GM18526 (cell line): Measurements from ENCODE around the gene GPR132.

Source experiments
- POLR2A ChIP-seq: IDR thresholded peaks from 3 replicates; pipeline ENCODE4 v1.6.1; 2011; ENCODE audit not compliant: insufficient read length; ENCODE audit errors: extremely low read depth

GPR132 gene

DNA sequence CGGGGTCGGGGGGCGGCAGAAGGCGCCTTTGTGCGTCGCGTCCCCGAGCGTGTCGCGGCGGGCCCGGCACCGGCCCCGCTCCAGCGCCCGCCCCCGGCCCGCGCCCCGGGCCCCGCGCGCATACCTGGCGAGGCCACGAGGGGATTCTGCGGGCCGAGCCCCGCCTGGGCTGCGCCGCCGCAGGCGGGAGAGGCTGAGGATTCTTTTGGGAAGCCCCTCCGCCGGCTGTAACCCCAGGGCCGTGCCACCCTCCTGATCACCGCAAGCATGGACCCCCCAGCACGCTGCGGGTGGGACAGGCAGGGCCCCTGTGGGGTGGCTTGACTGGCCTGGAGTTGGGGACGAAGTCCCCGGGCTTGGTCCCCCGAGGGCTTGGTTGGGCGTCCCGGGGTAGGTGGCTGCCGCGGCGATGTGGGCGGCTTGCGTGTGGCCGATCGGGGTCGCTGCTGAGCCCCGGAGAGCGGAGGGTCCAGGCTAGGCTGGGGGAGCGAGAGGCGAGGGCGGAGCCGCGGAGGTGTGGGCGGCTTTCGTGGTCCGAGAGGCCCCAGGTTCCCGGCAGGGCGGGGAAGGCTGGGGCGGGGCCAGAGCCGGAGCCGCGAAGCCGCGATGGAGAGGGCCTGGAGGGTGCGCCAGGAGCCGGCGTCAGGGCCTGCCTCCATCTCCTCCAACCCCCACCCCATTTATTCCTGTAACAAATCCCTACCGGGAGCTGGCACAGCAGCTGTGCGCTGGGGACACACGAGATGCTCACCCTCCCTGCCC is 28.4 kb upstream of the GPR132 start:
- TF ChIP-seq POLR2A: no peak

- TF ChIP-seq POLR2A: peak; percentile 40
Observed at GRCh38 chr14:105093038-105093430, 27.8 kb upstream of the GPR132 start.

GRCh38 chr14:105092171-105093037 is 27.2 kb upstream of the GPR132 start:
- no peak for TF ChIP-seq POLR2A

- no peak for TF ChIP-seq POLR2A
Observed at GRCh38 chr14:105091517-105092170, 26.4 kb upstream of the GPR132 start.

- no peak for TF ChIP-seq POLR2A
Observed at GRCh38 chr14:105091054-105091516, 25.9 kb upstream of the GPR132 start.

GRCh38 chr14:105090493-105091053 is 25.3 kb upstream of the GPR132 start:
- no peak for TF ChIP-seq POLR2A

DNA sequence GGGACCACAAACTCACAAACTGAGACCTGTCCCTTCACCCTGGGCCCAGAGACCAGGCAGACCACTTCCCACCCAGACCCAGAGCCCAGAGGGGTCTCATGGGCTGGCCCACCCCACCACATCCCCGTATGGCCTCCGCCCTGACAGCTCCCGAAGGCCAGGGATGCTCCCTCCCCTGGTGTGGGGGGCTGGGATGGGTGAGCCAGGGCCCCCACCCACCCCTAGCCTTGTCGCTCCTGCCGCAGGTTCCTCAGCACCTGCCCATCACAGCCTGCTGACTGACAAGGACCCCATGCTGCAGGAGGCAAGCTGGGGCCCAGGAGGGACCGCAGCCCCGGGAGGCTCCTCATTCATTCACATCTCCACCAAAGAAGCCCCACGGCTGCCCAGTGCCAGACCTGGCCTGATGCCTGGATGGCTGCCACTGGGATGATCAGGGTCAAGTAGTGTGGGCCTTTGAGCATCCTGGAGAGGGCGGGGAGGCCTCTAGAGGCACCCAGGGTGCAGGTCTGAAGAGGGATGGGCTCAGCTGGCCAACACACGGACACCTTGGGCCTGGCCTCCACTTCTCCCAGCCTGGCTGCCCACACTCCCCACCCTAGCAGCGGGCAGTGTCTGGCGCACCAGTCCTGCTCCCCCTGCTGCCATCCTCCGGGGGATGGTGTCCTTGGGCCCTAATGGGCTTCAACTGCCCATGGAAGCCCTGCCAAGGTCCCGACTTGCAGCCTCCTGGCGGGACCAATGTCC is 24.7 kb upstream of the GPR132 start:
- TF ChIP-seq POLR2A: no peak

DNA sequence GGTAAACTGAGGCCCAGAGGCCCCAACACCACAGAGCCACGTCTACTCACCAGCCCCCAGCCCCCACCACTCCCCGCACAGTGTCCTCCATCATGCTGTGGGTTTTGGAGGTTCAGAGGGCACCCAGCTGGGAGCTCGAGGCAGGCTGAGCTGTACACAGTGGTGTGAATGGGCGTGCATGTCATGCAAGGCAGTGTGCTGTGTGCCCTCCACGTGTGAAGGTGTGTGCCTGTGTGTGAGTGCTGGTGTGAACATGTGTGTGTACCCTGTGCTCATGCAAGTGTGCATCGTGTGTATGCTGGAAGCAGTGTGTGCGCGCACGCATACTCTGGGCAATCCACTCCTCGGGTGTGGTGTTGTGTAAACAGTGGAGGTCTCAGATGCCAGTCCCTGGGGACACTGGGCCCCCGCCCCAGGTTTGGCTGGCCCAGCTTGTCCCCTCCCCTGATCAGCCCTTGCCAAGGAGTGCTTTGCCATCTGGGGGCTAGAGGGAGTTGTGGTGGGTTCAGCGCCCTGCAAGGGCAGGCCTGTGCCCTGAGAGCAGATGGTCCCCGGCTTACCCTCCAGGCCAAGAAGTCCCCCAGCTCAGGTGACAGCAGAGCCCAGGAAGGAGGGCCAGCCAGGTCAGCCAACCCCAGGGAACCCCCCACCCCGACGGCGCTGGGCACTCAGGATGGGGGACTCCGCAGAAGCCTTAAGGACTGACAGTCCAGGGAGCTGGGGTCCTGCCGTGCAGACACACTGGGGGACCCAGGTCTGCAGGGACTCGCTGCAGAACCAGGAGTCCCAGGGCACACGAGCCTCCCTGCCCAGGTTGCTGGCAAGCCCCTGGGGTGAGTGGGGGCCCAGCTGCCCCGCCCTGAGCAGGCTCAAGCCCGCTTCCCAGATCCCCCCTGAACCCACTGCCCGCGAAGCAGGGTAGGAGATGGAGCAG is 23.8 kb upstream of the GPR132 start:
- no peak for TF ChIP-seq POLR2A

GRCh38 chr14:105087963-105088811 is 23.0 kb upstream of the GPR132 start:
- no peak for TF ChIP-seq POLR2A

DNA sequence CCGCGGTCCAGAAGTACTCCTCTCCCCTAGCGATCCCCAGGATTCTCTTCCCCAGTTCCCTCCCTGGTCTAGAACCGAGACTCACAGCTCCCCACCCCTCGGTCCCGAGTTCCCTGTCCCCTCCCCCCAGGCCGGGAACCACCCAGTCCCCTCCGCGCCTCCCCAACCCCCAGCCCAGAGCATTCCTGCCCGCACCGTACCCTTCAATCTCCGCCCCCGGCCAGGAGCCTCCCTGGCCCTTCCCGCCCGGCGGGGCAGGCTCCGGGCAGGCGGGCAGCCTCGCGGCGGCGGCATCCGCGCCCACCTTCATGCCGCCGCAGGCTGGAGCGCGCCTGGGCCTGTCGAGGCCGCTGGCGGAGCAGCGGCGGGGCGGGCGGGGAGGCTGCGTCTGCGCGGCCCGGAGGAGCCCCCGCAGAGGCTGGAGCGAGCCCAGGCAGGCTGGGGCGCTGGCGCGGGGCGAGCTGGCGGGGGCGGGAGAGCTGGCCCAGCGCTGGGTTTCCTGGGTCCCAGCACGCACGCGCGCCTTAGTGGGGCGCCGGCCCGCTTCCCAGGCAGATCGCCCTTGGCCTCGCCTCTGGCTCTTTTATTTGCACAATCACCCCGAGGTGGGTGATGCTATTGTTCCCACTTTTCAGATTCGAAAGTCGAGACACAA is 22.2 kb upstream of the GPR132 start:
- TF ChIP-seq POLR2A: no peak

DNA sequence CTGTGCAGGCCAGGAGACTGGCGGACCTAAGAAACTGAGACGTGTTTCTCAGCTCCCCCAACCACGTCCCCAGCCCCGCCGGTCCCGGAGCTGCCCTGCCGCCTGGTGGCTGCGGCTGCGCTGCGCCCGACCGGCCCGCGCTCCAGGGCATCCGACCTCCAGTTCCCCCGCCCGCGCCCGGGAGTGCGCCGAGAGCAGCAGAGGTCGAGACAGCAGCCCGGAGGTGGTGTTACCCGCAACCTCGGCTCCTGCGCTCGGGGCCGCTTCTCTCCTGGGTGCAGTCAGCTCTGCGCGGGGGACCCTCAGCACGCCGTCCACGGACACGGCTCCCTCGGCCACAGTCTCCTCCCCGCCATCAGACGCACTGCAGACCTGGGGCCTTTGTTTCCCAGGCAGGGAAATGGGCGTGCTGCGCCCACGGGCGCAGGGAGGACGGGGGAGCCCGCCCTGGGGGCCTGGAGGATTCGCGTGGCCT is 21.6 kb upstream of the GPR132 start:
- TF ChIP-seq POLR2A: peak; percentile 61

DNA sequence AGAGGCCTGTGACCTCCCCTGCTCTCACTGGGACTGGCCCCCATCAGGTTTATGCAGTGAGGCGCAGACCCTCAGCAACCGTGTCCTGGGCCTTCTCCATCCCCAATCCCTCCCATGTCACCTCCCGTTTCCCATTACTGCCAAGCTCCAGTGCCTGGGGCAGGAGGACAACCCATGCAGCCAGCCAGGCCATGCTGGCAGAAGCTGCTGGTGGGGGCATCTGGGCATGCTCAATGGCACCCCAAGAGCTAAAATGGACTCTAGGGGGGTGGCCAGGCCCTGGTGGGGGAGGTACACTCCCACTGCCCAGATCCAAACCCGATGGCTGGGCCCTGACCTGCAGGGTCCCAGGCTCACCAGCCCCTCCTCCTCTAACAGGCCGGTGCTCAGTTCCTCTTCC is 20.5 kb upstream of the GPR132 start:
- no peak for TF ChIP-seq POLR2A
